Cerebellar cortex (tissue), 1 donor: ENCODE data around the gene ARHGEF28.

Experiments
- DNase-seq: peaks from one replicate; pipeline ENCODE4 v3.0.0-alpha.2; 2015; ENCODE audit warnings: low spot score

The ARHGEF28 gene

DNA sequence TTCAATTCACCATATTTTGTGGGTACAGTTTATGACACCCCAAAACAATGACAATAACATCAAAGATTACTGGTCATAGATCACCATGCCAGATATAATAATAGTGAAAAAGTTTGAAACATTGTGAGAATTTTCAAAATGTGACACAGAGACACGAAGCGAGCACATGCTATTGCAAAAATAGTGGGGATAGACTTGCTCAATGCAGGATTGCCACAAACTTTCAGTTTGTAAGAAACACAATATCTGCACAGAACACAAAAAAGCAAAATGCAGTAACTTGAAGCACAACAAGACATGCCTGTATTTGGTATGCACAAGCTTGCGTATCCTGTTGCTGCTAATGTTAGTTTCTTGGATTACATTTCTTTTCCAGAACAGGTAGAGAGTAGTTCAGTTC lies 35.8 kb downstream of the ARHGEF28 start:
- DNase-seq = no peak

DNA sequence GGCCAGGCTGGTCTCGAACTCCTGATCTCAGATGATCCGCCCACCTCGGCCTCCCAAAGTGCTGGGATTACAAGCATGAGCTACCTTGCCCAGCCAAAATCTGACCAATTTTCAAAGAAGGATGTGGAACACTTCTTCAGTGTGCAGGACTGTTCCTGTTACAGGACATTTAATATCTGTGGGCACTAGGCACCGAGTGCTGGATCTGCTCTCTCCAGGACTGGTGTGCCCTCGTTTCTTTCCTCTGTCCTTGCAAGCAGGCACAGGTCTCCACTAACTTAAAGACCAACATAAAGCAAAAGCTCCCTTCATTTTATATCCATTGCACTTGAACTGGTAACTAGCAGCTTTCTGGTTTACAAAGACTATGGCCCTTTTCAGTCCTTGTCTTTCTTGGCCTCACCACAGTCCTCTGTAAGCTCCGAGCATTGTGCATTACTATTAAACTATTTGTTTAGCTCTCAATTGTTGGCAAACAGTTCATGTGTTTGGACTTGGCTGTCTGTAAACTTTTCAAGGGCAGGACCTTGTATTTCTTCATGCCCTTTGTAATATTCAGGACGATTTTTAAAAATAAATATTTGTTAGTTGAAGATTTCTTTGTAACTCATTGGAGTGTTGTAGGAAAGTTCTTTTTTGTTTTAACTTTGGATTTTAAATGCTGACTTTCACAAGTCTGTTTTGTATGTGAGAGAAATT lies 37.3 kb downstream of the ARHGEF28 start:
- DNase-seq = no peak

DNA sequence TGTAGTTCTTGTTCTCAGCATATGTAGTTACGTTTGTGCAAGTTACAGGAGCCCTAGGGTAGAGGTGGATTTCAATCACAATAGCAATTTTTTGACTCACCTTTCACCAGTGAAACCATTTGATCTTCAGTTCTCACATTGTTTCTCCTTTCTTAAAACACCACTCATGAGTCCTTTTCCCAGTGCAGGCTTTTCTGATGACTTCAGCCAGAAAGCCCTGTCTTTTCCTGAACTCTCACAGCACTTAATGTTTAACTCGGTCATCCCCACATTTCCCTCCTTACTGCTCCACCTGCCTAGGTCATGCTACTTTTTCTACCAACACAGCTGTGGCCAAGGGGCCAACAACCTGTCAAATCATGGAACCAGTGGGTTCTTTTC lies 37.9 kb downstream of the ARHGEF28 start:
- no peak for DNase-seq

DNA sequence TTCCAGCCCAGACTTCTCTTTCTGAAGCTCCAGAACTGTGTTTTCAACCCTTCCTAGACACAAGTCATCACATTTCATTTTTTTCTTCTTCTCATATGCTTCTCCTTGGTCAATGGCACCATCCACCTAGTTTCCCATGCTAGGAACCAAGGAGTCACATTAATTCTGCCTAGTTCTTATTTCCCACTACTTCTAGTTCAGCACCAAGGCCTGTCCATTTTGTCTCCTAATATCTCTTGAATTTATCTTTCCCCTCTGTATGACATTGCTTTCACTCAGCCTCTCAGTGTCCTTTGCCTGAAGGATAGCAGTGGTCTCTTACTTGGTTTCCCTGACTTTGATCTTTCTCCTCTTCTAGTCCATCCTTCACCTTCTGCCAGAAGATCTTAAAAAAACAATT lies 38.8 kb downstream of the ARHGEF28 start:
- DNase-seq = no peak

DNA sequence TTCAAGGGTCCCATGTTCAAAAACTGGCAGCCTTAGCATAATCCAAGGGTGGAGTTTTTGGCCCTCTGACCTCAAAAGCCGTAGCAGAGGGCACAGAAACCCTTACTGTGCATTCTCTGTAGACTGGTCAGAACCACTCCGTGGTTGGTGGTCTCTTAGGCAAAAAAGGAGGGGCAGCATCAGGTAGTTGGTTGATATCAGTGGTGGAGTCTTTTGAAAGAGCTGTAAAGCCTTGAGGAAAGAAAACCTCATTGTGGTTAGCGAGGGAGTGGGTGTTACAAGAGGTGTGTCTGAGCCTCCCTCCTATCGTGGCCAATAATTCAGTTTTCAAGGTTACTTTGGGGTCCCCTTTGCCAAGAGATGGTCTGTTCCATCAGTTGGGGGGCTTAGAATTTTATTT lies 40.9 kb downstream of the ARHGEF28 start:
- no peak for DNase-seq

DNA sequence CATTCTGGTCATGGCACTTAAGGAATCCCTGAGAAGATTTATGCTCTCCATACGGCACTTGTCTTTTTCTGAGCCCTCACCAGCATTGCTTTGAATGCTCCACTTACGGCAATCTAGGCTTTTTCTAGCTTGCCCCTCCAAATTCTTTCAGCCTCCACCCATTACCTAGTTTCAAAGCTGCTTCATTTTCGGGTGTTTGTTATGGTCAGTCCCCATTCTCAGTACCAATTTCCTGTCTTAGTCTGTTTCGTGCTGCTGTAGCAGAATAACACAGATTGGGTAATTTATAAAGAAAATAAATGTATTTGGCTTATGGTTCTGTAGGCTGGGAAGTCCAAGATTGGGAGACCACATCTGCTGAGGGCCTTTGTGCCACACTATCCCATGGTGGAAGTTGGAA lies 42.0 kb downstream of the ARHGEF28 start:
- no peak for DNase-seq

DNA sequence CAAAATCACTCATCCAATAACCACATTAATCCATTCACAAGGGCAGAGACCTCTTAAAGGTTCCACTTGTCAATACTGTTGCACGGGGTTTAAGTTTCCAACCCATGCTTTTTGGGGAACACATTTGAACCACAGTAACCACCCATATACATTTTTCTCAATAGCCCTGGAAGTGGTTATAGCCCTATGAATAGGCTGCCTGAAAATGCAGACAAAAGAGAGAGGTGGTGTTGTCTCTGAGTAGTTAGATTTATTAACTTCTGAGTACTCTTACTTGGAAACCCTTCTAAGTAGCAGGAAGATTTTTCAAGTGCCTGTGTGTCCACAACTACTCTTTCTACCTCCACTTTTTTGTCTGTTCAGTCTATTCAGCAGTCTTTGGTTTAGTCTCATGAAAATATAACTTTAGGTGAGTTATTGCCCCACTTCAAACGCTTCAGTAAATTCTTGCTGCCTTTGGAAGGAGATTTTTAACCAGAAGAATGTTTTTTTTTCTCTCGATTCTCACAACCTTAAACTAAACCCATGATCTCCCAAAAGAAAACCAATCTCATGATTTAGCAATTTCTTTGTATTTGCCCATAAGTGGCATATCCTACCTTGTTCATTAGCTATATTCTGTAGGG lies 42.6 kb downstream of the ARHGEF28 start:
- no peak for DNase-seq

DNA sequence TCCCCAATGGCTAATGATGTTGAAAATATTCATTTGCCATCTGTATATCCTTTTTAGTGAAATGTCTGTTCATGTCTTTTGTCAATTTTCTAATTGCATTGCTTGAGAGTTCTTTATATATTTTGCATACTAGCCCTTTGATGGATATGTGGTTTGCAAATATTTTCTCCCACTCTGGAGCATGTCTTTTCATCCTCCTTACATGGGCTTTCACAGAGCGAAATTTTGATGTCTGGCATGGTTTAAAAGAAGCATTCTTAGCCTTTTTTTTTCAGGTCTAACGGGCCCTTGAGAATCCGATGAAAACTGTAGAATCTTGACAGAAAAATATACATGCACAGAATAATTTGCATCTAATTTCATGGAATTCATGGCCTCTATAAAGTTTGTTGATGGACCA lies 44.7 kb downstream of the ARHGEF28 start:
- DNase-seq = no peak

DNA sequence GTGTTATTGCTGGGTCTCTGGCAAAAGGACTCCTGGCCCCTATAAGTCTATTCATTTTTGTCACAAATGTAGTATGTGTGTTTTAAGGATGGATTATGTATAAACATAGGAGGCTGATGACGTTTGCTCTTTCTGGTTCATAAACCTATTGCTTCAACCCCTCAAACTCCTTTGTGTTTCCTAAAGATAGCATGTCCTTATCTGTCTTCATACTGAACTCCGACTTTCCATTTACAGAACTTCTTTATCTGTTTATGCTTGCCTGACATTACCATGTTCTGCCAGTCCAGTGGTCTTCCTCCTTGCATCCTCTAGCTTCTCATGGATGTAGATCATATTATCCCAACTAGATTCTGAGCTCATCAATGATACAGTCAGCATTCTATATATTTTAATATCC lies 46.1 kb downstream of the ARHGEF28 start:
- DNase-seq = no peak

DNA sequence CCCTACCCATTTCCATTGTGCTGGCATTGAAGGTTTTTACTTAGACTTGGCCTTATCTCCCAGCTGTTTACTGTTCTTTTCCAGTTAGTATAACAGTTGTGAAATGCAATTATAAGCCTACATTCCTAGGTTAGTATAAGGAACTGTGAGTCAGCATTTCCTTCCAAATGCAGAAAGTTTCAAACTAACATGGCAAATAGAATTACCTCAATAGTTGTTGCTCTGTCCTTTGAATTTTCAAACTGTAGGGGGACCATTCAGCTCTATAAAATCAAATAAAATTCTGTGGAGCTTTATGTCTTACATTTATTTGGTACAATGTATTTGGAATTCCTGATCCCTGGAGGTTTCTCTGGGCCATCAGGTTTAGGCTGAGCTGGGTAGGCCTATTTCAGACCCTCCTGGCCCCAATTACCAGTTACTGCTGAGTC lies 47.2 kb downstream of the ARHGEF28 start:
- DNase-seq = no peak

DNA sequence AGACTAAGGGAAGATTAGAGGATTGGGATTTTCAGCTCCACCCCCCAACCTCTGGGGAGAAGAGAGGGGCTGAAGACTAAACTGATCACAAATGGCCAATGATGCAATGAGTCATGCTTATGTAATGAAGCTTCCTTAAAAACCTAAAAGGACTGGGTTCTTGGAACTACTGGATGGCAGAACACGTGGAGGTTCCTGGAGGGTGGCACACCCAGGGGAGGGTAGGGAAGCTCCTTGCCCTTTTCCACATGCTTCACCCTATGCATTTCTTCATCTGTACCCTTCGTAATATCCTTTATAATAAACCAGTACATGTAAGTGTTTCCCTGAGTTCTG lies 48.6 kb downstream of the ARHGEF28 start:
- DNase-seq = no peak

DNA sequence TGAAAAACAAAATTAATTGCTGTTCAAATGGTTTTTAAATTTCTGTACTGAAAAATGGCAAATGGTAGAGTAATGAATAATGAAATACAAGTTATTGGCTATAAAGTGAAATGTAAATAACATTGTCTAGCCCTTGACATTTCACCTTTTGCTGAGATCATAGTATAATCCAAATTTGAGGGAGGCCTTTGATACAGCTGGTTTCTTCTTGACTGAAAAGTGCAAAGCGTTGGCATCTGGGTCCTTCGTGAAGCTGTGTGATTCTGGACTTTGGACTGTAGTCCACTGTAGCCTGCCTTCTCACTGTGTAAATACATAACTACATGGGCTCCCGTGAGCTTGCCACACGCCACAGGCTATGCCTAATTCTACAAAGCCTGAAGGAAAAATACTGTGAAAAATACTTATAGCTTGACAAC lies 52.3 kb downstream of the ARHGEF28 start:
- no peak for DNase-seq

DNA sequence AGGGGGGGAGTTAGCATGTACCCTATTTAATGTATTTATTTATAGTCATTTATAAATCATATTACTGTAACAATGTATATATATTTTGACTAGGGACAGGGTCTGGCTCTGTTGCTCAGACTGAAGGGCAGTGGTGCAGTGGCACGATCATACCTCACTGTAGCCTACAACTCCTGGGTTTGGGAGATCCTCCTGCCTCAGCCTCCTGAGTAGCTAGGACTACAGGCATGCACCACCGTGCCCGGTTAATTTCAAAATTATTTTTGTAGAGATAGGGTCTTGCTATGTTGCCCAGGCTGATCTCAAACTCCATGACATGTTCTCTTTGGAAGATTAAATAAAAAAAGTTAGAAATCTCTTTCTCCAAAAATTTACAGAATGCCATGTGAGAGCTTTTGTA lies 52.8 kb downstream of the ARHGEF28 start:
- DNase-seq = no peak

DNA sequence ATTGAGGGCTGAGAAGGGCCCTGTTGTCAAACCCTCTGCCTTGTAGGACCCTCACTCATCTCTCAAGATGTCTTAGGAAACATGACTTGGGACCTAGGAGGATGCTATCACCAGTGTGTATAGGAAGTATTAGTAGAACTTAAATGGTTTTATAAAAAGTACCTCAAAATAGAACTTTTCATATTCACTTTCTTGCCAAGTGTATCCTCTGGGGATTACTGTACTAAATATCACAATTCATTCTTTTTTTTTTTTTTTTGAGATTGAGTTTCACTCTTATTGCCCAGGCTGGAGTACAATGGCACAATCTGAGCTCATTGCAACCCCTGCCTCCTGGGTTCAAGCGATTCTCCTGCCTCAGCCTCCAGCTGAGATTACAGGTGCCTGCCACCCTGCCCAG lies 56.2 kb downstream of the ARHGEF28 start:
- no peak for DNase-seq

DNA sequence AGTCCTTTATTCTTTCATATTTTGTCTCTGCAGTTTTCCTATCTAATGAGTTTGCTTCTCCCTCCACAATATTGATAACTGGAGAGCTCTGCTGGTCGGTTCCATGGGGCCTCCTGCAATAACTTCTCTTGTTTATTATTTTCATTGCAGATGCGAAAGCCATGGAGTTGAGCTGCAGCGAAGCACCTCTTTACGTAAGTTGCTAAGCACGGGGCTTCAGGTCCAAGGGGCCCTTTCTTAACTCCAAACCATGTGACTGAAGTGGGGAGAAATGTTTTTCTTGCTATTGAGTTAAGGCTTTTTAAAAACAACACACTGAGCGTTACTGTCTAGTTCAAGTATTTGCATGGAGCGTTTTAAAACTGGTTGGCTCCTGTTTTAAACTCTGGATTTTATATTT lies 58.7 kb downstream of the ARHGEF28 start:
- DNase-seq = no peak

DNA sequence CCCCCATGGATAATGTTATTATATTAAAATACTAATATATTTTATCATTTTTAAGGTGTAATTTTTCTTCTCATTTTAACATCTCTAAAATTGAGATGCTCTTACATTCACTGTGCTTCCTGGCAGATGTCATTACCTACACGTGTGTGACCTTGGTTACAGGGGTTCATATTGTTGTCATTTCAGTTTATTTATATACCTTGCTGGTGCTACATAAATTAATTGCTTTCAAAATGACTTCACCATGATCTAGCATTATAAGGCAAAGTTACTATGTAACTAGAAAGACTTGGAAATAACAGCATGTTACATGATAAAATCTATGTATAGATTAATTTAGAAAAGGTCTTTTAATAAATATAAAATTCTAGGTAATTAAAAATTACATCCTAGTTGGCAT lies 60.9 kb downstream of the ARHGEF28 start:
- DNase-seq = no peak

DNA sequence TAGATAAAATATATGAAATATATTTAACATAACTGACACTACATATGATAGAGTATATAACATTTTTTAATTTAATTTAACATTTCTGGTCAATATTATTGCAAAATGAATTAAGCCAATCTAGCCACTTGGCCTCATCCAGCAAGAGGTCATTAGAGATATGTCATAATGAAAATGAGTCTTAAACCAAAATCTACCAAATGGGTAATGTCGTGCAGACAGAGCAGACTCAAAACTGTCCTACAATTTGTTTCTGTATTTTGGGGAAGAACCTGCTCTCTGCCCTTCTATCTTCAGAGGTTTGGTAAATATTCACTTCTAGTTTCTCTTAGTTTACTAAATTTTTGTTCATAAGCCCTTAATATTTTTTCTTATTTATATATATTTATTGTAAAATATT lies 61.4 kb downstream of the ARHGEF28 start:
- no peak for DNase-seq

DNA sequence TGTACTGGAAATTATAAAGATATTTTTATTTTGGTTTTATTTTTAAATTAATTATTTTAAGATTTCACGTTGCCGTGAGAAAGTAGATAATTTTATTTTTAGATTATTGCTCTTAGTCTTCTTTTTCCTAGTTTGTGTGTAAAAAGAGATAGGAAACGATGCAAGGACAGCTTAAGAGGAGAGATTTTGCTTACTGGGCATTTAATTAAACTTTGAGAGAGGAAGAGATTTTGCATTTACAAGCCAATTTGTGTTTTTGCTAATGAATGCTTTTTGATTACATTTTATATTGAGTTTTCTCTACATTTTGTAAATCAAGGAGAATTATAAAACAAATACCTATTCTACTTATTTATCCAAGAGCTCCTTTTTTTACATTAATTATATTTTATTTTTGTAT lies 64.0 kb downstream of the ARHGEF28 start:
- DNase-seq = no peak

DNA sequence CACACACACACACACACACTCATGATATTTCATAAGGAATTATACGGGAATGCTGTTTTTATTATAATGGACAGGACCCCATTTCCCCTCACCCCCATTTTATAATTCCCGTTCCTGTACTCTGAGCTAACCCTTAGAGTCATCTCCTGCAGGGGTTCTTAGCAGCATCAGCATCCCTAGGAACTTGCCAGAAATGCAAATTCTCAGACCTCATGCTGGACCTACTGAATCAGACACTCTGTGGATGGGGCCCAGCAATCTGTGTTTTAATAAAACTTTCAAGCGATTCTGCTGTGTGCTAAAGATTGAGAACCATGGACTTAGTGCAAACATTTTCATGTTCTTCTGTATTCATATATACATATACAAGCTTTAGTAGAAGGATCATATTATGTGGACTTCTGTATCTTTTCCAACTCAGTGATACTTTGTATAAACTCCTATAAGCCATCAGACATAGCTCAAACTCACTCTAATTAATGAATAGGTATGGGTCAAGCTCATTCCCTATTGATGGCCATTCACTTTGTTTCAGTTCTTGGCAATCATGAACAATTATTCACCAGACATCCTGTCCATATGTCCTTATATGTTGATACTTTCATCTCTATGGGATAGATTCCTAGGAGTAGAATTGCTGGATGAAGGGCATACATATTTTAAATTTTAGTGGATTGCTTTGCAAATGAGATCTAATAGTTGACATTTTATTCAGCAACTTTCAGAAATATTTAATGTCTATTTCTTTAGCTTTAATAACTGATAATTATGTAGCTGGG lies 65.5 kb downstream of the ARHGEF28 start:
- no peak for DNase-seq

DNA sequence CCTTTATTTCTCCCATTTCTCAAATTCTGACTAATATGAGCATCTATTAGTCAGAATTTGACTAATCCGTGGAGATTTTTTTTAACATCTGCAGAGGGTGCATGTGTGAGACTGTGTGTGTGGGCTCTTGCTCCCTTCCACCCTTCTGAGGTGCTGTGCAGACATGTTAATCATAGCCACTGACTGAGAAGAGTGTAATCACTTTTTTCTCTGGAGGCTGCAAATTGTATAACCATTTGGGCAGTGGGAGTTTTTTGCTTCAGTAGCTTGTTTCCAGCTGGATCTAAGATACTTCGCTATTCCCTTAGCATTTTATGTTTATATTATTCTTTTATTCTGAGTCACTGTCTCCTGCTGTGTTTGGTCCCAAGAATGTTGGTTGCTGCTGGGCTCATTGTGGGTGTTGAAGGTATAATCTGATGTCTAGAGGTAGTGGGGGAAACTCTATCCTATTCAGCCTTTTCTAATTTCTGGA lies 66.2 kb downstream of the ARHGEF28 start:
- DNase-seq = no peak

DNA sequence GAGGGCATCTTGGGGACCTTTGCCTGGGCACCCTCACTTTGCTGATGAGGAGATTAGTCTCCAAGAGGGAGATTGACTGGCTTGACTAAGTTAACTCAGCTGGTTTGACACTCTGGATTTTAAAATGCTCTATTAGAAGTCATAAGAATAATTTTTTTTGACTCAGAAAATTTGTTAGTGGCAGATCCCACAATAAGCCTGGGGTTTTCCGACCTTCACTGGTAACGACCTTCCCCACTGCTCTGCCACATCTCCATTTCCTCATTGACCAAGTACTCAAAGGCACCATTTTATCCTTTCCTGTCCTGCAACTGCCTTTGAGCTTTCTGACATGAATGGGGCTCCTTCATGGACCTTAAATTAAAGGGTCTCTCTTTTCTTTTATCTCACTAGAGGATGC lies 67.0 kb downstream of the ARHGEF28 start:
- no peak for DNase-seq

DNA sequence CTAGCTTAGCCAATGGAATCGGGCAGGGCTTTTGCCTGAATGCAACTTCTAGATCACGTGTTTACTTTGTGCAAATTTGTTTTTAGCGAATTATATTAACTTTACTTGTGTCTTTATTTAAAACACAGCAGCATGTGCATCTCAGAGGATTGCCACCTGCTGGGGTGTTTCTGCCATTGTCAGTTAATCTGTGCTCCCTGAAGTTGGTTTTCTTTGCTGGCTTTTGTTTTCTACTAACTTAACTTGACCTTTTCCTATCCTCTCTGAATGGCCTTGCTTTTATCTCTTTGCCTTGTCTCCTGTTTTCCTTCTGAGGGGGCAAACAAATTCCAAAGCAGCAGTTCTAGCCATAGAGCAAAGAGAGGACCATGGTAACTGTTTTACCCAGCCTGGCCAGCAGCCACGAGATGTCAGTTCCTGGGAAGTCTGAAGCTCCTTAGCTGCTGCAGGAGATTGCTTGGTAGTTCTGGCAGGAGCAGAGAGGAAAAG lies 67.6 kb downstream of the ARHGEF28 start:
- no peak for DNase-seq

DNA sequence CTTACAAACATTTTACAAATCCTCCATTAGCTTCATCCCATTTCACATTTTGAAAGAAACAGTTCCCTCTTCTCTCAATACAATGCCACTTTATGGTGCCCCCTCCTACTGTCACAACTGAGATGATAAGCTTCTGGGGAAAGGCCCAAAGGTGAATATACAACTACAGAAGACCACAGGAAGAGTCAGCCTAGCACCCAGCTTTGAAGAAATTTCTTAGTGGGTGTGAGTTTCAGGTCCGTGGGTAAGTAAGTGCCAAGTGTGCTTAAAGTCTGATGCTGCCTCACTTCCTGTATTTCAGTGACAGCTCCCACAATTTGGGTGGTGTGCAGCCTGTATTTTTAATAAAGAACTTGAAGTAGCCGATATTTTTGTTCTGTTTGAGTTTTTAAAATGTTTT lies 68.1 kb downstream of the ARHGEF28 start:
- DNase-seq = no peak
